ENCODE results near the gene LCTL. TPM values are rescaled to one million over a fixed set of nuclear protein-coding genes. Genes with fewer than 3 reads are reported as not detected.
A peak's percentile ranks its signal among the peaks of the same experiment; 100 is the strongest.
"Not testable (repeated sequence)": the region's sequence is repeated elsewhere in the genome, so short reads cannot be mapped to it uniquely, and the experiment has no call there.

The LCTL gene
- total RNA-seq, 2 experiments from 2014 or later: not detected

DNA sequence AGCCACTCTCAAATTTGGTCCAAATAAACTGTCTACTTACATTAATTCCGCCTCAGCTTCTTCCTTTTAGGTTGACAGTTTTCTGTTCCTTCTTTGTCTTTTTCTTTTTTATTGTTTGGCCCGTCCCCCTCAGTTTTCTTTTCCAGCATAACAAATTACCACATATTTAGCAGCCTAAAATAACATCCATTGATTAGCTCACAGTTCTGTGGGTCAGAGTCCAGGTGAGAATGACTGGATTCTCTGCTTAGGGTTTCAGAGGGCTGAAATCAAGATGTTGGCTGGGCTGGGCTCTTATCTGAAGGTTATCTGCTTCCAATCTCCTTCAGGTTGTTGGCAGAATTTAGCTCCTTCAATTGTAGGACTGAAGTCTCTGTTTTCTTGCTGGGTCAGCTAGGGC lies 24.6 kb upstream of the LCTL start:
- Histone ChIP-seq H2AFZ (ENCODE audit: low read length) (no peak overlapping the region), H3K4me1 (ENCODE audit: insufficient read depth, low read length, poor library complexity, severe bottlenecking) (no peaks in the 10 kb centered on the region), H3K9me3 (ENCODE audit: low read length) (no peaks in the 10 kb centered on the region), H3K27ac (ENCODE audit: low read depth, low read length, poor library complexity, severe bottlenecking) (no peak overlapping the region), H3K79me2 (ENCODE audit: insufficient read depth, low read depth, low read length) (no peaks in the 10 kb centered on the region), H3K4me3 (ENCODE audit: low read depth, low read length, poor library complexity, severe bottlenecking) (no peak overlapping the region), H3K4me2 (ENCODE audit: low read length) (no peak overlapping the region), H3K9me2 (ENCODE audit: insufficient read depth, low read length) (no peaks in the 10 kb centered on the region), H3K36me3 (ENCODE audit: insufficient read depth, low read length) (no peaks in the 10 kb centered on the region), H4K20me1 (ENCODE audit: insufficient read depth, low read length) (no peaks in the 10 kb centered on the region)
- ChIA-PET CTCF (ENCODE audit: unreplicated experiment) (no interaction called here), POLR2A (no interaction called here)
- BruUV-seq (replicated peaks): no TSS peak
- intact Hi-C loops (cut with micrococcal nuclease; ENCODE audit: unreplicated experiment): no loop called here
- TF ChIP-seq, protein P1, sequence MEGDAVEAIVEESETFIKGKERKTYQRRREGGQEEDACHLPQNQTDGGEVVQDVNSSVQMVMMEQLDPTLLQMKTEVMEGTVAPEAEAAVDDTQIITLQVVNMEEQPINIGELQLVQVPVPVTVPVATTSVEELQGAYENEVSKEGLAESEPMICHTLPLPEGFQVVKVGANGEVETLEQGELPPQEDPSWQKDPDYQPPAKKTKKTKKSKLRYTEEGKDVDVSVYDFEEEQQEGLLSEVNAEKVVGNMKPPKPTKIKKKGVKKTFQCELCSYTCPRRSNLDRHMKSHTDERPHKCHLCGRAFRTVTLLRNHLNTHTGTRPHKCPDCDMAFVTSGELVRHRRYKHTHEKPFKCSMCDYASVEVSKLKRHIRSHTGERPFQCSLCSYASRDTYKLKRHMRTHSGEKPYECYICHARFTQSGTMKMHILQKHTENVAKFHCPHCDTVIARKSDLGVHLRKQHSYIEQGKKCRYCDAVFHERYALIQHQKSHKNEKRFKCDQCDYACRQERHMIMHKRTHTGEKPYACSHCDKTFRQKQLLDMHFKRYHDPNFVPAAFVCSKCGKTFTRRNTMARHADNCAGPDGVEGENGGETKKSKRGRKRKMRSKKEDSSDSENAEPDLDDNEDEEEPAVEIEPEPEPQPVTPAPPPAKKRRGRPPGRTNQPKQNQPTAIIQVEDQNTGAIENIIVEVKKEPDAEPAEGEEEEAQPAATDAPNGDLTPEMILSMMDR (conservative IDR thresholded peaks at IDR 0.05; ENCODE audit: low read length): no peak
- no peak for TF ChIP-seq EZH2phosphoT487 (IDR thresholded peaks at IDR 0.05; ENCODE audit: borderline replicate concordance, low read depth, low read length)
- no peak for DNase-seq (ENCODE audit: low spot score)

DNA sequence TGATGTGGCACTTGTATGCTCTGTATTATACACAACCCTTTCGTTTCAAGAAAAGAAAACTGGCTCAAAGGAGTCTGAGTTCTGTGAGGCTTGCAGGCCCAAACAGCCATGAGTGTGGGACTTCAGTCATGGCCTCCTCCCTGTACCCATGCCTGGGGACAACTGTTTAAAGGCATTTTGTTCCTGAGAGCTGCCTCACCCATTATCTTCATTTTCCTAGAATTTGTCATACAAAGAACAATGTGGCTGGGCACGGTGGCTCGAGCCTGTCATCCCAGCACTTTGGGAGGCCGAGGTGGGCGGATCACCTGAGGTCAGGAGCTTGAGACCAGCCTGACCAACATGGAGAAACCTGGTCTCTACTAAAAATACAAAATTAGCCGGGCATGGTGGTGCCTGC lies 23.6 kb upstream of the LCTL start:
- intact Hi-C loops (cut with micrococcal nuclease; ENCODE audit: unreplicated experiment); H3K27ac ChIP-seq (ENCODE audit: low read depth, low read length, poor library complexity, severe bottlenecking); CTCF ChIA-PET (ENCODE audit: unreplicated experiment); POLR2A ChIA-PET; H3K9me3 ChIP-seq (ENCODE audit: low read length); DNase-seq (ENCODE audit: low spot score); H3K79me2 ChIP-seq (ENCODE audit: insufficient read depth, low read depth, low read length); H3K4me2 ChIP-seq (ENCODE audit: low read length); H3K9me2 ChIP-seq (ENCODE audit: insufficient read depth, low read length); H2AFZ ChIP-seq (ENCODE audit: low read length); H3K4me1 ChIP-seq (ENCODE audit: insufficient read depth, low read length, poor library complexity, severe bottlenecking); BruUV-seq (replicated peaks); H4K20me1 ChIP-seq (ENCODE audit: insufficient read depth, low read length); H3K36me3 ChIP-seq (ENCODE audit: insufficient read depth, low read length); H3K4me3 ChIP-seq (ENCODE audit: low read depth, low read length, poor library complexity, severe bottlenecking): not testable (repeated sequence)

DNA sequence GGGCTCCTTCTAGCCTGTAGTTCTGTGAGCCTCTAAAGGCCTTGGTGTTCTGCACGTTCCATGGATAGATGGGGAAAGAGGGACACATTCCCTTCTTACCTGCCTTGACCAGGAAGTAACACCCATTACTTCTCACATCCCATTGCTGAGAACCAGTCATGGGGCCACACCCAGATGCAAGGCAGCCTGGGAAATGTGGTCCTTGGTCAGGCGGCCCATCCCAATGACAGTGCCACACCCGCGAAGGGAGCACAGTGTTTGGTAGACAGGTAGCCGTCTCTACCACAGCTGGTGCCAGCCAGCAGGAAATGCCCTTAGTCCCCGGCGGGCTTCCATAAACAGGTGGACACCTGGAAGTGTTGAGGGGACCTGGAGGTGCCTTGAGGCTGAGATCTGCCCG lies 23.2 kb upstream of the LCTL start:
- Histone ChIP-seq H3K27ac (ENCODE audit: low read depth, low read length, poor library complexity, severe bottlenecking) (no peak overlapping the region), H3K4me1 (ENCODE audit: insufficient read depth, low read length, poor library complexity, severe bottlenecking) (no peaks in the 10 kb centered on the region), H3K9me2 (ENCODE audit: insufficient read depth, low read length) (no peaks in the 10 kb centered on the region), H2AFZ (ENCODE audit: low read length) (no peak overlapping the region), H3K36me3 (ENCODE audit: insufficient read depth, low read length) (no peaks in the 10 kb centered on the region), H3K4me2 (ENCODE audit: low read length) (peak overlapping the region; percentile 23; the same call in 1 of the 2 replicates), H3K79me2 (ENCODE audit: insufficient read depth, low read depth, low read length) (no peaks in the 10 kb centered on the region), H4K20me1 (ENCODE audit: insufficient read depth, low read length) (no peaks in the 10 kb centered on the region), H3K9me3 (ENCODE audit: low read length) (no peaks in the 10 kb centered on the region), H3K4me3 (ENCODE audit: low read depth, low read length, poor library complexity, severe bottlenecking) (no peak overlapping the region)
- no peak for DNase-seq (ENCODE audit: low spot score)
- ChIA-PET CTCF (ENCODE audit: unreplicated experiment) (no interaction called here), POLR2A (interaction anchor here (0.7 kb wide), 1 partner anchor 33 kb away, joined by 3 read pairs; no protein-coding TSS in a partner anchor)
- intact Hi-C loops (cut with micrococcal nuclease; ENCODE audit: unreplicated experiment): no loop called here
- no TSS peak for BruUV-seq (replicated peaks)
- TF ChIP-seq, protein P1 (conservative IDR thresholded peaks at IDR 0.05; ENCODE audit: low read length): no peak
- no peak for TF ChIP-seq EZH2phosphoT487 (IDR thresholded peaks at IDR 0.05; ENCODE audit: borderline replicate concordance, low read depth, low read length)

All from OCI-LY7 (cell line).